Lower leg skin (tissue), 4 donors: ENCODE measurements around the gene ZBTB17. TPM values are rescaled to one million over a fixed set of nuclear protein-coding genes. Genes with fewer than 3 reads are reported as not detected.

ENCODE experiments used
- DNase-seq, 2 donors: peaks; one replicate each; pipeline ENCODE4 v3.0.0-alpha.2; 2019; ENCODE audit warnings: low spot score in 2 of 2
- H3K4me3 ChIP-seq: fragments of 200-600 bp; sonication (generic); 2 replicates; pipeline ENCODE4 v1.5.1; 2017; ENCODE audit warnings: mild to moderate bottlenecking, low read depth; ENCODE audit not compliant: poor library complexity, severe bottlenecking
- POLR2A ChIP-seq, 2 donors: fragments of 450-650 bp; IDR thresholded peaks; one replicate each; pipeline ENCODE4 v1.6.1; 2016 to 2017; ENCODE audit warnings: antibody characterized with exemption in 2 of 2, mild to moderate bottlenecking in 1 of 2, moderate library complexity in 1 of 2
- WGBS, 2 donors: methylation state at CpG; one replicate each; pipeline ENCODE4 v1.1.5; 2018; 5-methylcytosine and 5-hydroxymethylcytosine counted together
- intact Hi-C: fragments of 100-400 bp; cut with DNase I; formaldehyde crosslinking; loops from one replicate; pipeline ENCODE4 v1.15.0; 2023; ENCODE audit warnings: low total_unique reads
- total RNA-seq, 4 donors: library from RNA; depleted of rRNA; stranded (reverse); fragments of >200 nt; gene quantifications; one replicate each; pipeline ENCODE4 v1.1.0, GENCODE V29; 2016
- TF ChIP-seq, protein P1 (sequence below), 3 donors: fragments of 450-650 bp; IDR thresholded peaks; one replicate each; pipeline ENCODE4 v1.5.1; 2016; ENCODE audit warnings: antibody characterized with exemption in 3 of 3, mild to moderate bottlenecking in 3 of 3, moderate library complexity in 2 of 3

The ZBTB17 gene
- total RNA-seq, 4 donors from 2014 or later = 25.9 to 42.4 (median 29.3) TPM

DNA sequence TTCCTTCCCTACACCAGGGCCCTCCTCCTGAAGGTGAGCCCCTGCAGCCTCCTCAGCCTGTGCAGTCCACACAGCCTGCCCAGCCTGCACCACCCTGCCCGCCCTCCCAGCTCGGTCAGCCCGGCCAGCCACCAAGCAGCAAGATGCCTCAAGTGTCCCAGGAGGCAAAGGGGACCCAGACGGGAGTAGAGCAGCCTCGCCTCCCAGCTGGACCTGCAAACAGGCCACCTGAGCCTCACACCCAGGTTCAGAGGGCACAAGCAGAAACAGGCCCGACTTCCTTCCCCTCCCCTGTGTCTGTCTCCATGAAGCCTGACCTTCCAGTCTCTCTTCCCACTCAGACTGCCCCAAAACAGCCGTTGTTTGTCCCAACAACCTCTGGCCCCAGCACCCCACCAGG is 38.8 kb downstream of the ZBTB17 start:
- intact Hi-C loops = no loop called here

DNA sequence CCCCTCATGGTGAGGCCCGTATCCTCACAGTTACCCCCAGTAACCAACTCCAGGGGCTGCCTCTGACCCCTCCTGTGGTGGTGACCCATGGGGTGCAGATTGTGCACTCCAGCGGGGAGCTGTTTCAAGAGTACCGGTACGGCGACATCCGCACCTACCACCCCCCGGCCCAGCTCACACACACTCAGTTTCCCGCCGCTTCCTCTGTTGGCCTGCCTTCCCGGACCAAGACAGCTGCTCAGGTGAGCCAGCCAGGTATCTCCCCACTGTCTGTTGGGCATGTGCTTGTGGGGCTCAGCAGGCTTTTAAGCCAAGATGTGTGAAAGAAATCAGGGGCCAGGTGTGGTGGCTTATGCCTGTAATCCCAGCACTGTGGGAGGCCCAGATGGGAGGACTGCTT is 39.9 kb downstream of the ZBTB17 start:
- peak in 1 of 2 donors; percentile 84 for DNase-seq
- H3K4me3 ChIP-seq = no peak overlapping the region
- TF ChIP-seq POLR2A (IDR thresholded peaks at IDR 0.05) = no peak
- TF ChIP-seq, protein P1, sequence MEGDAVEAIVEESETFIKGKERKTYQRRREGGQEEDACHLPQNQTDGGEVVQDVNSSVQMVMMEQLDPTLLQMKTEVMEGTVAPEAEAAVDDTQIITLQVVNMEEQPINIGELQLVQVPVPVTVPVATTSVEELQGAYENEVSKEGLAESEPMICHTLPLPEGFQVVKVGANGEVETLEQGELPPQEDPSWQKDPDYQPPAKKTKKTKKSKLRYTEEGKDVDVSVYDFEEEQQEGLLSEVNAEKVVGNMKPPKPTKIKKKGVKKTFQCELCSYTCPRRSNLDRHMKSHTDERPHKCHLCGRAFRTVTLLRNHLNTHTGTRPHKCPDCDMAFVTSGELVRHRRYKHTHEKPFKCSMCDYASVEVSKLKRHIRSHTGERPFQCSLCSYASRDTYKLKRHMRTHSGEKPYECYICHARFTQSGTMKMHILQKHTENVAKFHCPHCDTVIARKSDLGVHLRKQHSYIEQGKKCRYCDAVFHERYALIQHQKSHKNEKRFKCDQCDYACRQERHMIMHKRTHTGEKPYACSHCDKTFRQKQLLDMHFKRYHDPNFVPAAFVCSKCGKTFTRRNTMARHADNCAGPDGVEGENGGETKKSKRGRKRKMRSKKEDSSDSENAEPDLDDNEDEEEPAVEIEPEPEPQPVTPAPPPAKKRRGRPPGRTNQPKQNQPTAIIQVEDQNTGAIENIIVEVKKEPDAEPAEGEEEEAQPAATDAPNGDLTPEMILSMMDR (IDR thresholded peaks at IDR 0.05) = no peak
- intact Hi-C loops = no loop called here
- WGBS, 2 donors = 96 to 100% methylated on average over 4 to 9 of the region's 10 CpGs

More for the DNA sequence above, 38.8 kb downstream of the ZBTB17 start:
- DNase-seq = no peak
- WGBS, 2 donors = 86 to 92% methylated on average over 5 to 7 of the region's 7 CpGs
- no peak for TF ChIP-seq POLR2A (IDR thresholded peaks at IDR 0.05)
- TF ChIP-seq, protein P1 (IDR thresholded peaks at IDR 0.05) = no peak
- no peak overlapping the region for H3K4me3 ChIP-seq

DNA sequence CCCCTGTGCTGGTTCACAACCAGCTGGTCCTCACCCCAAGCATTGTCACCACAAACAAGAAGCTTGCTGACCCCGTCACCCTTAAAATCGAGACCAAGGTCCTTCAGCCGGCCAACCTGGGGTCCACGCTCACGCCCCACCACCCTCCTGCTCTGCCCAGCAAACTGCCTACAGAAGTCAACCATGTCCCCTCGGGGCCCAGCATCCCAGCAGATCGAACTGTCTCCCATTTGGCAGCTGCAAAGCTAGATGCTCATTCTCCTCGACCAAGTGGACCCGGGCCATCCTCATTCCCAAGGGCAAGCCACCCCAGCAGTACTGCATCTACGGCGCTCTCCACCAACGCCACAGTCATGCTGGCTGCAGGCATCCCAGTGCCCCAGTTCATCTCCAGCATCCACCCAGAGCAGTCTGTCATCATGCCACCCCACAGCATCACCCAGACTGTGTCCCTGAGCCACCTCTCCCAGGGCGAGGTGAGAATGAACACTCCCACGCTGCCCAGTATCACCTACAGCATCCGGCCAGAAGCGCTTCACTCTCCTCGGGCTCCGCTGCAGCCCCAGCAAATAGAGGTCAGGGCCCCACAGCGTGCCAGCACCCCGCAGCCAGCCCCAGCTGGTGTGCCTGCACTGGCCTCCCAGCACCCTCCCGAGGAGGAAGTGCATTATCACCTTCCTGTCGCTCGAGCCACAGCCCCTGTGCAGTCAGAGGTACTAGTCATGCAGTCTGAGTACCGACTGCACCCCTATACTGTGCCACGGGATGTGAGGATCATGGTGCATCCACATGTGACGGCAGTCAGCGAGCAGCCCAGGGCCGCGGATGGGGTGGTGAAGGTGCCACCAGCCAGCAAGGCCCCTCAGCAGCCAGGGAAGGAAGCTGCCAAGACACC is 40.6 kb downstream of the ZBTB17 start:
- H3K4me3 ChIP-seq = no peak overlapping the region
- 92 to 95% methylated on average over 29 of the region's 29 CpGs for WGBS, 2 donors
- DNase-seq = peak in 1 of 2 donors; percentile 12
- intact Hi-C loops = no loop called here
- TF ChIP-seq, protein P1 (IDR thresholded peaks at IDR 0.05) = no peak
- no peak for TF ChIP-seq POLR2A (IDR thresholded peaks at IDR 0.05)

DNA sequence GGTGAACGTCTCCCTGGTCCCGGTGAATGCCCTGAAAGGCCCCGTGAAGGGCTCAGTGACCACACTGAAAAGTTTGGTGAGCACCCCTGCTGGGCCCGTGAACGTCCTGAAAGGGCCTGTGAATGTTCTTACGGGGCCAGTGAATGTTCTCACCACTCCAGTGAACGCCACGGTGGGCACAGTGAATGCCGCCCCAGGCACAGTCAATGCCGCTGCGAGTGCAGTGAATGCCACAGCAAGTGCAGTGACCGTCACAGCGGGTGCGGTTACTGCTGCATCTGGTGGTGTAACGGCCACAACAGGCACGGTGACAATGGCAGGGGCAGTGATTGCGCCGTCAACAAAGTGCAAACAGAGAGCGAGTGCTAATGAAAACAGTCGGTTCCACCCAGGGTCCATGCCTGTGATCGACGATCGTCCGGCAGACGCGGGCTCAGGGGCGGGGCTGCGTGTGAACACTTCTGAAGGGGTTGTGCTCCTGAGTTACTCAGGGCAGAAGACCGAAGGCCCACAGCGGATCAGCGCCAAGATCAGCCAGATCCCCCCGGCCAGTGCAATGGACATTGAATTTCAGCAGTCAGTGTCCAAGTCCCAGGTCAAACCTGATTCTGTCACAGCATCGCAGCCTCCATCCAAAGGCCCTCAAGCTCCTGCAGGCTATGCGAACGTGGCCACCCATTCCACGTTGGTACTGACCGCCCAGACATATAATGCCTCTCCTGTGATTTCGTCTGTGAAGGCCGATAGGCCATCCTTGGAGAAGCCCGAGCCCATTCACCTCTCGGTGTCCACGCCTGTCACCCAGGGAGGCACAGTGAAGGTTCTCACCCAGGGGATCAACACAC is 41.5 kb downstream of the ZBTB17 start:
- 93 to 94% methylated on average over 41 to 42 of the region's 42 CpGs for WGBS, 2 donors
- TF ChIP-seq, protein P1 (IDR thresholded peaks at IDR 0.05) = no peak
- no peak for TF ChIP-seq POLR2A (IDR thresholded peaks at IDR 0.05)
- no peak overlapping the region for H3K4me3 ChIP-seq
- intact Hi-C loops = no loop called here
- peak; percentile 11 to 83 for DNase-seq

DNA sequence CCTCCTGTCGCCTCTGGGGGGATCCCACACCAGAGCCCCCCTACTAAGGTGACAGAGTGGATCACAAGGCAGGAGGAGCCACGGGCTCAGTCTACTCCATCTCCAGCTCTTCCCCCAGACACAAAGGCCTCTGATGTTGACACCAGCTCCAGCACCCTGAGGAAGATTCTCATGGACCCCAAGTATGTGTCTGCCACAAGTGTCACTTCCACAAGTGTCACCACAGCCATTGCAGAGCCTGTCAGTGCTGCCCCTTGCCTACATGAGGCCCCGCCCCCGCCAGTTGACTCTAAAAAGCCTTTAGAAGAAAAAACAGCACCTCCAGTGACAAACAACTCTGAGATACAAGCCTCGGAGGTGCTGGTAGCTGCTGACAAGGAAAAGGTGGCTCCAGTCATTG is 42.2 kb downstream of the ZBTB17 start:
- intact Hi-C loops = no loop called here
- WGBS, 2 donors = 84 to 90% methylated on average over 5 of the region's 5 CpGs
- TF ChIP-seq, protein P1 (IDR thresholded peaks at IDR 0.05) = no peak
- no peak for TF ChIP-seq POLR2A (IDR thresholded peaks at IDR 0.05)
- no peak overlapping the region for H3K4me3 ChIP-seq
- DNase-seq = peak in 1 of 2 donors; percentile 10
